22Rv1 (cell line): ENCODE measurements around the gene MAU2.

ENCODE experiments used
- CTCF ChIP-seq: fragments of 450-650 bp; IDR thresholded peaks from 2 replicates; pipeline ENCODE4 v1.5.1; 2017; ENCODE audit warnings: mild to moderate bottlenecking
- ZFX ChIP-seq: fragments of 450-650 bp; IDR thresholded peaks from 2 replicates; pipeline ENCODE4 v1.6.1; 2017; ENCODE audit warnings: antibody characterized with exemption, borderline replicate concordance

GRCh38 chr19:19296953-19297689 is 23.5 kb upstream of the MAU2 start:
- TF ChIP-seq CTCF (no peak), ZFX (no peak)
